OCI-LY1 (cell line): ENCODE measurements around the gene TMEFF2.

ENCODE experiments used
- H2AFZ ChIP-seq: fragments of 200-600 bp; sonication (generic), shearing (Covaris generic); 2 replicates; pipeline ENCODE4 v1.6.0; 2014; ENCODE audit warnings: antibody characterized with exemption, mild to moderate bottlenecking, low read length
- H3F3A ChIP-seq: fragments of 200-600 bp; sonication (generic), shearing (Covaris generic); 2 replicates; pipeline ENCODE4 v1.6.0; 2014; ENCODE audit warnings: mild to moderate bottlenecking, antibody characterized with exemption, low read length, moderate library complexity; ENCODE audit not compliant: insufficient read depth
- H3K27ac ChIP-seq: fragments of 200-600 bp; sonication (generic); 2 replicates; pipeline ENCODE4 v1.5.1; 2014; ENCODE audit warnings: low read length, mixed run types, mild to moderate bottlenecking, low read depth; ENCODE audit not compliant: poor library complexity, severe bottlenecking
- H3K27me3 ChIP-seq: fragments of 200-600 bp; sonication (generic); 2 replicates; pipeline ENCODE4 v1.6.0; 2014; ENCODE audit warnings: antibody characterized with exemption, mild to moderate bottlenecking, low read length, moderate library complexity; ENCODE audit not compliant: insufficient read depth
- H3K36me3 ChIP-seq: fragments of 200-600 bp; sonication (generic); 2 replicates; pipeline ENCODE4 v1.6.1; 2014; ENCODE audit warnings: mild to moderate bottlenecking, antibody characterized with exemption, low read length, moderate library complexity, mixed read lengths; ENCODE audit not compliant: insufficient read depth
- H3K4me1 ChIP-seq: fragments of 200-600 bp; sonication (generic); 2 replicates; pipeline ENCODE4 v1.5.1; 2014; ENCODE audit warnings: mild to moderate bottlenecking, low read length, moderate library complexity; ENCODE audit not compliant: insufficient read depth, severe bottlenecking
- H3K4me2 ChIP-seq: fragments of 200-600 bp; sonication (generic), shearing (Covaris generic); 2 replicates; pipeline ENCODE4 v1.6.1; 2014; ENCODE audit warnings: low read length
- H3K4me3 ChIP-seq: fragments of 200-600 bp; sonication (generic); 2 replicates; pipeline ENCODE4 v1.5.1; 2014; ENCODE audit warnings: low read length, low read depth, mild to moderate bottlenecking, mixed read lengths; ENCODE audit not compliant: poor library complexity, severe bottlenecking
- H3K79me2 ChIP-seq: fragments of 200-600 bp; shearing (Covaris generic); 2 replicates; pipeline ENCODE4 v1.6.1; 2016; ENCODE audit warnings: mixed run types, low read length, mixed read lengths; ENCODE audit not compliant: insufficient read depth
- H3K9ac ChIP-seq: fragments of 200-600 bp; sonication (generic), shearing (Covaris generic); 2 replicates; pipeline ENCODE4 v1.6.1; 2014; ENCODE audit warnings: mild to moderate bottlenecking, low read length, mixed read lengths
- H3K9me2 ChIP-seq: fragments of 200-600 bp; sonication (generic), shearing (Covaris generic); 2 replicates; pipeline ENCODE4 v1.6.1; 2014; ENCODE audit warnings: low read depth, mild to moderate bottlenecking, low read length, mixed read lengths
- H3K9me3 ChIP-seq: fragments of 200-600 bp; shearing (Covaris generic); 2 replicates; pipeline ENCODE4 v1.6.1; 2014; ENCODE audit warnings: low read length, mixed read lengths
- H4K20me1 ChIP-seq: fragments of 200-600 bp; sonication (generic), shearing (Covaris generic); 2 replicates; pipeline ENCODE4 v1.6.0; 2016; ENCODE audit warnings: mild to moderate bottlenecking, low read length; ENCODE audit not compliant: insufficient read depth
- CTCF ChIP-seq: fragments of 200-600 bp; sonication (generic), shearing (Covaris generic); IDR thresholded peaks from 2 replicates; pipeline ENCODE4 v1.5.1; 2017; ENCODE audit warnings: mild to moderate bottlenecking, antibody characterized with exemption, low read length, moderate library complexity, mixed read lengths
- EZH2 ChIP-seq: fragments of 200-600 bp; sonication (generic), shearing (Covaris generic); IDR thresholded peaks from 2 replicates; pipeline ENCODE4 v1.8.0; 2017; ENCODE audit warnings: borderline replicate concordance, mixed run types, mild to moderate bottlenecking, antibody characterized with exemption, low read length, moderate library complexity, mixed read lengths

The TMEFF2 gene

GRCh38 chr2:192122946-192123345 is 71.8 kb downstream of the TMEFF2 start:
- no peaks in the 10 kb centered on the region for H3K79me2 ChIP-seq
- H3K4me1 ChIP-seq, result no peaks in the 10 kb centered on the region
- no peaks in the 10 kb centered on the region for H4K20me1 ChIP-seq
- no peak overlapping the region for H3K9ac ChIP-seq
- no peak overlapping the region for H3K4me2 ChIP-seq
- H3K9me2 ChIP-seq, result no peaks in the 10 kb centered on the region
- H3K4me3 ChIP-seq, result no peak overlapping the region
- H2AFZ ChIP-seq, result no peak overlapping the region
- no peak overlapping the region for H3K27ac ChIP-seq
- no peaks in the 10 kb centered on the region for H3K9me3 ChIP-seq
- TF ChIP-seq CTCF, result no peak
- no peak for TF ChIP-seq EZH2
- H3K36me3 ChIP-seq, result no peaks in the 10 kb centered on the region
- H3F3A ChIP-seq, result no peaks in the 10 kb centered on the region
- no peaks in the 10 kb centered on the region for H3K27me3 ChIP-seq

- H3K9ac ChIP-seq, result no peak overlapping the region
These were observed 72.6 kb downstream of the TMEFF2 start for GRCh38 chr2:192122141-192122540.

GRCh38 chr2:192119536-192119935 is 75.2 kb downstream of the TMEFF2 start:
- H3K79me2 ChIP-seq, result no peaks in the 10 kb centered on the region
- no peak overlapping the region for H2AFZ ChIP-seq
- no peaks in the 10 kb centered on the region for H3K9me3 ChIP-seq
- no peaks in the 10 kb centered on the region for H3K4me1 ChIP-seq
- no peak overlapping the region for H3K27ac ChIP-seq
- no peak overlapping the region for H3K4me3 ChIP-seq
- no peaks in the 10 kb centered on the region for H4K20me1 ChIP-seq
- H3K27me3 ChIP-seq, result no peaks in the 10 kb centered on the region
- no peaks in the 10 kb centered on the region for H3K9me2 ChIP-seq
- H3F3A ChIP-seq, result no peaks in the 10 kb centered on the region
- no peak overlapping the region for H3K9ac ChIP-seq
- H3K36me3 ChIP-seq, result no peaks in the 10 kb centered on the region
- TF ChIP-seq CTCF (no peak), EZH2 (no peak)
- H3K4me2 ChIP-seq, result no peak overlapping the region

More at GRCh38 chr2:192122141-192122540, 72.6 kb downstream of the TMEFF2 start:
- Histone ChIP-seq H3F3A (no peaks in the 10 kb centered on the region), H3K4me1 (no peaks in the 10 kb centered on the region), H3K27me3 (no peaks in the 10 kb centered on the region), H3K36me3 (no peaks in the 10 kb centered on the region), H3K27ac (no peak overlapping the region), H3K4me2 (no peak overlapping the region), H2AFZ (no peak overlapping the region), H3K9me3 (no peaks in the 10 kb centered on the region), H3K9me2 (no peaks in the 10 kb centered on the region), H3K4me3 (no peak overlapping the region), H3K79me2 (no peaks in the 10 kb centered on the region), H4K20me1 (no peaks in the 10 kb centered on the region)
- TF ChIP-seq CTCF (no peak), EZH2 (no peak)
